ENCODE results near the gene AATK. TPM values are rescaled to one million over a fixed set of nuclear protein-coding genes. Genes with fewer than 3 reads are reported as not detected.

Gene AATK
- total RNA-seq, 1 experiment from 2014 or later, result 4.4 TPM

DNA sequence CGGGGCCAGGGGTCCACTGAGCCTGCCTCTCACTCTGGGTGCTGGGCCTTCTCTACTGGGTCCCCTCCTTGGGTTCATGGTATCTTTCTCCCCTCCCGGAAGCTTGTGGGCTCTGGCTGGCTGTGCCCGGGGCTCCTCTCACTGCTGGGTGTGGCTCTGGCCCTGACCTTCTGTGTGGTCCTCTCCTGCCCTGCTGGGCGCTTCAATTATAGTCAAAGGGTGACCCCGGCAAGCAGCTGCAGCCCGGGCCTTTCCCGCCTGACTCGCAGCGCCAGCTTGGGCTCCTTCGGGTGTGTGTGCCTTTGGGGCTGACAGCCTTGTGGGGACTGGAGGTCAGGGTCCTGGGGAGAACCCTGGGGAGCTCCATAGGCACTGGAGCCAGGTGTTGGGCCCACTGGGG lies 55.0 kb downstream of the AATK start (continued):
- TF ChIP-seq, protein P1, sequence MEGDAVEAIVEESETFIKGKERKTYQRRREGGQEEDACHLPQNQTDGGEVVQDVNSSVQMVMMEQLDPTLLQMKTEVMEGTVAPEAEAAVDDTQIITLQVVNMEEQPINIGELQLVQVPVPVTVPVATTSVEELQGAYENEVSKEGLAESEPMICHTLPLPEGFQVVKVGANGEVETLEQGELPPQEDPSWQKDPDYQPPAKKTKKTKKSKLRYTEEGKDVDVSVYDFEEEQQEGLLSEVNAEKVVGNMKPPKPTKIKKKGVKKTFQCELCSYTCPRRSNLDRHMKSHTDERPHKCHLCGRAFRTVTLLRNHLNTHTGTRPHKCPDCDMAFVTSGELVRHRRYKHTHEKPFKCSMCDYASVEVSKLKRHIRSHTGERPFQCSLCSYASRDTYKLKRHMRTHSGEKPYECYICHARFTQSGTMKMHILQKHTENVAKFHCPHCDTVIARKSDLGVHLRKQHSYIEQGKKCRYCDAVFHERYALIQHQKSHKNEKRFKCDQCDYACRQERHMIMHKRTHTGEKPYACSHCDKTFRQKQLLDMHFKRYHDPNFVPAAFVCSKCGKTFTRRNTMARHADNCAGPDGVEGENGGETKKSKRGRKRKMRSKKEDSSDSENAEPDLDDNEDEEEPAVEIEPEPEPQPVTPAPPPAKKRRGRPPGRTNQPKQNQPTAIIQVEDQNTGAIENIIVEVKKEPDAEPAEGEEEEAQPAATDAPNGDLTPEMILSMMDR (IDR thresholded peaks at IDR 0.05 in 2 of 3, conservative IDR thresholded peaks at IDR 0.05 in 1 of 3; ENCODE audit: borderline replicate concordance in 1 of 3, insufficient read depth in 1 of 3, low read depth in 2 of 3, low read length in 2 of 3), result no peak

DNA sequence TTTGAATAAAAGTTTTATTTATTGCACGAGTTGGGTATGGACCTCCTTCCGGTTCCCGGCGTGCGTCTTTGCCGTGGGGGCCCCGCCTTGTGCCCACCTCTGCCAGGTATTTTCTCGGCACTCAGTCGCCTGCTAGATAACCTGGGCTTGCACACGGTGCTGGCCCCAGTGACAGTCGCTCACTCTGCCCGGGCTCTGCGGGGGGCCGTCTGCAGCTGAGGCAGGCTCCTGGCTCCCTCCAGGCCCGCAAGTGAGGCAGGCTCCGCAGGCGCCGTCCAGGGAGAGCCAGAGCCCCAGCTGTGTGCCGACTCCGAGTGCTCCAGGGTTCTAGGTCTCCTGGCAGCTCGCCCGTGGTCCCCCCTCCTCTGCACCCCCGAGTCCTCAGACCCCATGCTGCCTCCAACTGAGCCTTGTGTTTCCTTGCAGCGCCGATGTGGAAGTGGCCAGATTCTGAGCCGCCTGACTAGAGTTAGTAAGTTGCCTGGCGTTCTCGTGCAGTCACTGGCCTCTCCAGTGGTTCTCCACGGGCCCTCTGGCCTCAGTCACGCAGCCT lies 55.5 kb downstream of the AATK start:
- H2AFZ ChIP-seq (ENCODE audit: low read depth, low read length, poor library complexity, severe bottlenecking), result no peak overlapping the region
- RAD21 ChIA-PET (ENCODE audit: low non-redundant PET in 1 of 2, low total read pairs in 2 of 2, uncharacterized antibody in 2 of 2, unreplicated experiment in 2 of 2), result no interaction called here
- H3K4me3 ChIP-seq (replicated peaks in 1 of 2; ENCODE audit: low read depth in 1 of 2, low read length in 2 of 2), result no peak overlapping the region
- intact Hi-C loops (cut with micrococcal nuclease), result no loop called here
- H3K9me2 ChIP-seq (ENCODE audit: insufficient read depth), result no peaks in the 10 kb centered on the region
- ATAC-seq, result no peak
- no peak overlapping the region for H3K27ac ChIP-seq (ENCODE audit: low read depth, low read length)
- H3K79me2 ChIP-seq (ENCODE audit: insufficient read depth, low read length), result no peaks in the 10 kb centered on the region
- BruUV-seq (replicated peaks), result no TSS peak
- CTCF ChIA-PET, result no interaction called here
- H3K9me3 ChIP-seq (ENCODE audit: control insufficient read depth in 1 of 2, insufficient read depth in 1 of 2, low read depth in 1 of 2, low read length in 2 of 2), result no peaks in the 10 kb centered on the region
- H3K36me3 ChIP-seq (ENCODE audit: control insufficient read depth in 1 of 2, insufficient read depth in 2 of 2, low read length in 2 of 2), result peaks cover 9 to 32% of the 10 kb centered on the region in 2 experiments; a peak in 2 of 4 replicates
- no peak for DNase-seq (ENCODE audit: low read depth, low spot score)
- no peak overlapping the region for H3K4me2 ChIP-seq (ENCODE audit: low read length)
- POLR2A ChIA-PET, result no interaction called here
- no peaks in the 10 kb centered on the region for H3K4me1 ChIP-seq (ENCODE audit: control insufficient read depth in 1 of 2, insufficient read depth in 2 of 2, low read length in 2 of 2)
- no peaks in the 10 kb centered on the region for H4K20me1 ChIP-seq (ENCODE audit: insufficient read depth)
- no peaks in the 10 kb centered on the region for H3K27me3 ChIP-seq (ENCODE audit: insufficient read depth, low read length)
- no peak overlapping the region for H3K9ac ChIP-seq (ENCODE audit: low read length)
- TF ChIP-seq JUND (IDR thresholded peaks at IDR 0.05) (no peak), ELF1 (IDR thresholded peaks at IDR 0.05; ENCODE audit: borderline replicate concordance, low read depth) (no peak), FOSL1 (IDR thresholded peaks at IDR 0.05; ENCODE audit: low read depth) (no peak), EGR1 (IDR thresholded peaks at IDR 0.05; ENCODE audit: low read depth) (no peak), EZH2 (IDR thresholded peaks at IDR 0.05) (no peak), EZH2phosphoT487 (IDR thresholded peaks at IDR 0.05; ENCODE audit: borderline replicate concordance) (no peak), CBX3 (IDR thresholded peaks at IDR 0.05; ENCODE audit: low read depth) (no peak), ZNF274 (IDR thresholded peaks at IDR 0.05; ENCODE audit: low read depth, low read length) (no peak), RAD21 (IDR thresholded peaks at IDR 0.05; ENCODE audit: low read depth) (no peak)
- TF ChIP-seq, protein P2, sequence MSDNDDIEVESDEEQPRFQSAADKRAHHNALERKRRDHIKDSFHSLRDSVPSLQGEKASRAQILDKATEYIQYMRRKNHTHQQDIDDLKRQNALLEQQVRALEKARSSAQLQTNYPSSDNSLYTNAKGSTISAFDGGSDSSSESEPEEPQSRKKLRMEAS (IDR thresholded peaks at IDR 0.05), result no peak
- TF ChIP-seq, protein P3, sequence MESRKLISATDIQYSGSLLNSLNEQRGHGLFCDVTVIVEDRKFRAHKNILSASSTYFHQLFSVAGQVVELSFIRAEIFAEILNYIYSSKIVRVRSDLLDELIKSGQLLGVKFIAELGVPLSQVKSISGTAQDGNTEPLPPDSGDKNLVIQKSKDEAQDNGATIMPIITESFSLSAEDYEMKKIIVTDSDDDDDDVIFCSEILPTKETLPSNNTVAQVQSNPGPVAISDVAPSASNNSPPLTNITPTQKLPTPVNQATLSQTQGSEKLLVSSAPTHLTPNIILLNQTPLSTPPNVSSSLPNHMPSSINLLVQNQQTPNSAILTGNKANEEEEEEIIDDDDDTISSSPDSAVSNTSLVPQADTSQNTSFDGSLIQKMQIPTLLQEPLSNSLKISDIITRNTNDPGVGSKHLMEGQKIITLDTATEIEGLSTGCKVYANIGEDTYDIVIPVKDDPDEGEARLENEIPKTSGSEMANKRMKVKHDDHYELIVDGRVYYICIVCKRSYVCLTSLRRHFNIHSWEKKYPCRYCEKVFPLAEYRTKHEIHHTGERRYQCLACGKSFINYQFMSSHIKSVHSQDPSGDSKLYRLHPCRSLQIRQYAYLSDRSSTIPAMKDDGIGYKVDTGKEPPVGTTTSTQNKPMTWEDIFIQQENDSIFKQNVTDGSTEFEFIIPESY (IDR thresholded peaks at IDR 0.05; ENCODE audit: extremely low read depth, insufficient replicate concordance, low read length), result no peak
- TF ChIP-seq, protein P4, sequence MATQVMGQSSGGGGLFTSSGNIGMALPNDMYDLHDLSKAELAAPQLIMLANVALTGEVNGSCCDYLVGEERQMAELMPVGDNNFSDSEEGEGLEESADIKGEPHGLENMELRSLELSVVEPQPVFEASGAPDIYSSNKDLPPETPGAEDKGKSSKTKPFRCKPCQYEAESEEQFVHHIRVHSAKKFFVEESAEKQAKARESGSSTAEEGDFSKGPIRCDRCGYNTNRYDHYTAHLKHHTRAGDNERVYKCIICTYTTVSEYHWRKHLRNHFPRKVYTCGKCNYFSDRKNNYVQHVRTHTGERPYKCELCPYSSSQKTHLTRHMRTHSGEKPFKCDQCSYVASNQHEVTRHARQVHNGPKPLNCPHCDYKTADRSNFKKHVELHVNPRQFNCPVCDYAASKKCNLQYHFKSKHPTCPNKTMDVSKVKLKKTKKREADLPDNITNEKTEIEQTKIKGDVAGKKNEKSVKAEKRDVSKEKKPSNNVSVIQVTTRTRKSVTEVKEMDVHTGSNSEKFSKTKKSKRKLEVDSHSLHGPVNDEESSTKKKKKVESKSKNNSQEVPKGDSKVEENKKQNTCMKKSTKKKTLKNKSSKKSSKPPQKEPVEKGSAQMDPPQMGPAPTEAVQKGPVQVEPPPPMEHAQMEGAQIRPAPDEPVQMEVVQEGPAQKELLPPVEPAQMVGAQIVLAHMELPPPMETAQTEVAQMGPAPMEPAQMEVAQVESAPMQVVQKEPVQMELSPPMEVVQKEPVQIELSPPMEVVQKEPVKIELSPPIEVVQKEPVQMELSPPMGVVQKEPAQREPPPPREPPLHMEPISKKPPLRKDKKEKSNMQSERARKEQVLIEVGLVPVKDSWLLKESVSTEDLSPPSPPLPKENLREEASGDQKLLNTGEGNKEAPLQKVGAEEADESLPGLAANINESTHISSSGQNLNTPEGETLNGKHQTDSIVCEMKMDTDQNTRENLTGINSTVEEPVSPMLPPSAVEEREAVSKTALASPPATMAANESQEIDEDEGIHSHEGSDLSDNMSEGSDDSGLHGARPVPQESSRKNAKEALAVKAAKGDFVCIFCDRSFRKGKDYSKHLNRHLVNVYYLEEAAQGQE (IDR thresholded peaks at IDR 0.05; ENCODE audit: low read depth), result no peak
- TF ChIP-seq, protein P1 (IDR thresholded peaks at IDR 0.05 in 2 of 3, conservative IDR thresholded peaks at IDR 0.05 in 1 of 3; ENCODE audit: borderline replicate concordance in 1 of 3, insufficient read depth in 1 of 3, low read depth in 2 of 3, low read length in 2 of 3), result no peak
- TF ChIP-seq, protein P5, sequence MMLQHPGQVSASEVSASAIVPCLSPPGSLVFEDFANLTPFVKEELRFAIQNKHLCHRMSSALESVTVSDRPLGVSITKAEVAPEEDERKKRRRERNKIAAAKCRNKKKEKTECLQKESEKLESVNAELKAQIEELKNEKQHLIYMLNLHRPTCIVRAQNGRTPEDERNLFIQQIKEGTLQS (IDR thresholded peaks at IDR 0.05), result no peak

Measured in HCT116 (cell line).